ENCODE measurements around the gene SNX1.

The SNX1 gene

DNA sequence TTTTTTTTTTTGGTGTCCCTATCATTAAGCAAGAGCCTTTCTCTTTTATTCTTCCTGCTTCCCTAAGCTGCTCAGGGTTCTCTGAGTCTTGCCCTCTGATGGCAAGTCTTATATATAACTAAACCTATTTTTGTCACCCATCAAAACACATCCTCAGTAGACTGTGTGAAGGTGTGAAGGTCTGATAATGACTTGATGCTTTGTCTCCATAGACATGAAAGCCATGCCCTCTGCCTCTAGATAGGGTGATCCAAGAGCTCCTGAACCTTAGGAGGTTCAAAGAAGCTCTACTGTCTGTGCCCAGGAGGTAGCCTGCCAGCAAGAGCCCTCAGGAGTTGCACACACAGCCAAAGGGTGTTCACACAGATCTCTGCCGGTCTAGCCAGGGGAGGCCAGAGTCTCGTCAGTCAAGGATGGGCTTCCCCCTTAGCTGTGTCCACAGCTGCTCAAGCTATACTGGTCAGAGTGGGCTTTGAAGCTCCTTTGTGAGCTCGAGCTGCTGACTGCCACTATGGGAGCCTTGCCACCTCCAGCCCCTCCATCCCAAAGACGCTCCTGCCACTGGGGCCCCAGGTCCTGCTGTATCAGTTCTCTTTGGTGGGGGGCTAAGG, 42.7 kb downstream of the SNX1 start:
- peaks cover 17 to 36% of the 10 kb centered on the region in 2 donors for H3K4me1 Mint-ChIP-seq
- H3K4me3 Mint-ChIP-seq = no peak overlapping the region
- DNase-seq (no peak), ATAC-seq (replicated peaks) (no peak)
- H3K9me3 Mint-ChIP-seq = no peaks in the 10 kb centered on the region
- no peaks in the 10 kb centered on the region for H3K27me3 Mint-ChIP-seq
- peak overlapping the region; percentile 79 for H3K27ac Mint-ChIP-seq
- H3K36me3 Mint-ChIP-seq = peaks cover 30 to 50% of the 10 kb centered on the region in 2 donors

- peak overlapping the region; percentile 68 for H3K27ac Mint-ChIP-seq
Observed at GRCh38 chr15:64141798-64142512, 46.2 kb downstream of the SNX1 start.

GRCh38 chr15:64143276-64143675, 47.5 kb downstream of the SNX1 start:
- peaks cover 22 to 41% of the 10 kb centered on the region in 2 donors for H3K4me1 Mint-ChIP-seq
- DNase-seq (no peak), ATAC-seq (replicated peaks) (no peak)
- peaks cover 34 to 41% of the 10 kb centered on the region in 2 donors for H3K36me3 Mint-ChIP-seq
- H3K27me3 Mint-ChIP-seq = no peaks in the 10 kb centered on the region
- H3K27ac Mint-ChIP-seq = peak overlapping the region; percentile 56
- H3K4me3 Mint-ChIP-seq = no peak overlapping the region
- no peaks in the 10 kb centered on the region for H3K9me3 Mint-ChIP-seq

More at GRCh38 chr15:64141798-64142512, 46.2 kb downstream of the SNX1 start:
- no peaks in the 10 kb centered on the region for H3K27me3 Mint-ChIP-seq
- DNase-seq = no peak
- no peak overlapping the region for H3K4me3 Mint-ChIP-seq
- no peaks in the 10 kb centered on the region for H3K9me3 Mint-ChIP-seq
- H3K4me1 Mint-ChIP-seq = peaks cover 24 to 47% of the 10 kb centered on the region in 2 donors
- H3K36me3 Mint-ChIP-seq = peaks cover 36 to 47% of the 10 kb centered on the region in 2 donors
- ATAC-seq (replicated peaks) = no peak

DNA sequence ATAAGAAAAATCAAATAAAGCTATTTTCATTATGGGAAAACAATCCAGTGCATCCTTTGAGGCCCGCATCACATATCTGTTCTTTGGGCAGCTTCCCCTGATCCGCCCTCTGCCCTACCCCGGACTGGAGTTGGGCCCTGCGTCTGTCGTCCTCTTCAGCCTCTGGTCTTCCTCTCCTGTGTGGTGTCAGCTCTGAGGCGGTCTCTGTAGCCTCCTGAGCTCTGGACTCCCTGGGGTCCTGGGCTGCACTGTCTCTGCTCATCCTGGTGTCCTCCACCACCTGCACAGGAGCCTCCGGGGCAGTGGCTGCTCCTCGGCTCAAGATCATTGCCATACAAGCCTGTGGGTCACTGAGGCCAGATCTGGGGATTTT, 48.4 kb downstream of the SNX1 start:
- Mint-ChIP-seq H3K27ac (peak overlapping the region; percentile 95), H3K27me3 (no peaks in the 10 kb centered on the region), H3K4me1 (peaks cover 22 to 39% of the 10 kb centered on the region in 2 donors), H3K36me3 (peaks cover 30 to 38% of the 10 kb centered on the region in 2 donors), H3K4me3 (peak overlapping the region in 1 of 2 donors; percentile 7), H3K9me3 (no peaks in the 10 kb centered on the region)
- DNase-seq (no peak), ATAC-seq (replicated peaks) (peak in 1 of 2 donors; percentile 20)

GRCh38 chr15:64144565-64145281, 48.9 kb downstream of the SNX1 start:
- DNase-seq (peak; percentile 61), ATAC-seq (replicated peaks) (peak; percentile 89 to 92)
- Mint-ChIP-seq H3K9me3 (no peaks in the 10 kb centered on the region), H3K27ac (peak overlapping the region; percentile 95), H3K27me3 (no peaks in the 10 kb centered on the region), H3K4me1 (peaks cover 27 to 44% of the 10 kb centered on the region in 2 donors), H3K36me3 (peaks cover 30 to 38% of the 10 kb centered on the region in 2 donors), H3K4me3 (peak overlapping the region in 1 of 2 donors; percentile 7)

GRCh38 chr15:64146041-64146440, 50.3 kb downstream of the SNX1 start:
- no peak overlapping the region for H3K4me3 Mint-ChIP-seq

DNA sequence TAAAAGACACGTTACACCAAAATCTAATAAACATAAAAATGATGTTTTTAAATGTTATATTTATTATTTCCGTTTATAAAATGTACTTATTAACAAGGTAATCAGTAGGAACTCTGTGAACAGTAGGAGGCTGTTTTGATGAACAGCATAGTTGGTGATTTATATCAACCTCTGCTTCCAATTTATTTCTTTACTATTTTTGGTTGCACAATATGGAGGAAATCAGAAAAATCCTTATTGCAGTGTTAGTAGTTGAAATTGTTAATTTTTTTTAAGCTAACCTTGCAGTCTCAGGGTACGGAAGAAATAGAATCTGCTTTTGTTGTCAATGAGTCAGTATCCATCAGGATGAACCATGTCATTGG, 50.7 kb downstream of the SNX1 start:
- Mint-ChIP-seq H3K36me3 (peaks cover 23 to 33% of the 10 kb centered on the region in 2 donors), H3K9me3 (no peaks in the 10 kb centered on the region), H3K27me3 (no peaks in the 10 kb centered on the region), H3K4me1 (peaks cover 35 to 54% of the 10 kb centered on the region in 2 donors), H3K27ac (no peak overlapping the region), H3K4me3 (no peak overlapping the region)
- ATAC-seq (replicated peaks) (no peak), DNase-seq (no peak)

More at GRCh38 chr15:64146041-64146440, 50.3 kb downstream of the SNX1 start:
- Mint-ChIP-seq H3K9me3 (no peaks in the 10 kb centered on the region), H3K27ac (peak overlapping the region; percentile 87), H3K27me3 (no peaks in the 10 kb centered on the region), H3K4me1 (peaks cover 38 to 57% of the 10 kb centered on the region in 2 donors), H3K36me3 (peaks cover 28 to 37% of the 10 kb centered on the region in 2 donors)
- ATAC-seq (replicated peaks) (no peak), DNase-seq (no peak)

- peaks cover 31 to 48% of the 10 kb centered on the region in 2 donors for H3K4me1 Mint-ChIP-seq
- peaks cover 19 to 28% of the 10 kb centered on the region in 2 donors for H3K36me3 Mint-ChIP-seq
- no peak overlapping the region for H3K4me3 Mint-ChIP-seq
- H3K27me3 Mint-ChIP-seq = no peaks in the 10 kb centered on the region
- H3K27ac Mint-ChIP-seq = peak overlapping the region; percentile 51
- DNase-seq (no peak), ATAC-seq (replicated peaks) (no peak)
- no peaks in the 10 kb centered on the region for H3K9me3 Mint-ChIP-seq
Observed at GRCh38 chr15:64146885-64147681, 51.3 kb downstream of the SNX1 start.

DNA sequence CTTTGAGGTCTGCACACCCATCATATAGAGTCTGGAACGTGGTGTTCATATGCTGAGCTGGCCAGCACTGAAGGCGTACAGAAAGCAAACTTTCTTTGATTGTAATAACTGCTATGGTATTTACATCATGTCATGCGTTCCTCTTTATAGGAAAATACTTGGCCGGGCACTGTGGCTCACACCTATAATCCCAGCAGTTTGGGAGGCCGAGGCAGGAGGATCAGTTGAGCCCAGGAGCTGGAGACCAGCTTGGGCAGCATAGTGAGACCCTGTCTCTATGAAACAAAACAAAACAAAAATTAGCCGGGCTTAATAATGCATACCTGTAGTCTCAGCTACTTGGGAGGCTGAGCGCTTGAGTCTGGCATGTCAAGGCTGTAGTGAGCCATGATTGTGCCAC, 52.4 kb downstream of the SNX1 start:
- Mint-ChIP-seq H3K4me3 (no peak overlapping the region), H3K9me3 (no peaks in the 10 kb centered on the region), H3K27me3 (no peaks in the 10 kb centered on the region), H3K36me3 (peaks cover 16 to 21% of the 10 kb centered on the region in 2 donors), H3K4me1 (peaks cover 34 to 55% of the 10 kb centered on the region in 2 donors), H3K27ac (peak overlapping the region; percentile 25)
- DNase-seq = no peak
- ATAC-seq (replicated peaks) = no peak

GRCh38 chr15:64148581-64148980, 52.8 kb downstream of the SNX1 start:
- DNase-seq (no peak), ATAC-seq (replicated peaks) (no peak)
- H3K36me3 Mint-ChIP-seq = peaks cover 14 to 20% of the 10 kb centered on the region in 2 donors
- no peak overlapping the region for H3K4me3 Mint-ChIP-seq
- no peak overlapping the region for H3K27ac Mint-ChIP-seq
- no peaks in the 10 kb centered on the region for H3K9me3 Mint-ChIP-seq
- H3K27me3 Mint-ChIP-seq = no peaks in the 10 kb centered on the region
- peaks cover 35 to 55% of the 10 kb centered on the region in 2 donors for H3K4me1 Mint-ChIP-seq

GRCh38 chr15:64149424-64149823, 53.6 kb downstream of the SNX1 start:
- no peaks in the 10 kb centered on the region for H3K9me3 Mint-ChIP-seq
- H3K27ac Mint-ChIP-seq = peak overlapping the region; percentile 6
- peak overlapping the region in 1 of 2 donors; percentile 0 for H3K4me3 Mint-ChIP-seq
- no peaks in the 10 kb centered on the region for H3K27me3 Mint-ChIP-seq
- no peak for ATAC-seq (replicated peaks)
- peaks cover 39 to 58% of the 10 kb centered on the region in 2 donors for H3K4me1 Mint-ChIP-seq
- no peak for DNase-seq
- peaks cover 13 to 21% of the 10 kb centered on the region in 2 donors for H3K36me3 Mint-ChIP-seq

GRCh38 chr15:64149893-64150578, 54.3 kb downstream of the SNX1 start:
- Mint-ChIP-seq H3K27ac (peak overlapping the region; percentile 6), H3K4me1 (peaks cover 34 to 54% of the 10 kb centered on the region in 2 donors), H3K4me3 (peak overlapping the region in 1 of 2 donors; percentile 0), H3K36me3 (peaks cover 7 to 18% of the 10 kb centered on the region in 2 donors), H3K27me3 (no peaks in the 10 kb centered on the region), H3K9me3 (no peaks in the 10 kb centered on the region)
- ATAC-seq (replicated peaks) = no peak
- DNase-seq = no peak

DNA sequence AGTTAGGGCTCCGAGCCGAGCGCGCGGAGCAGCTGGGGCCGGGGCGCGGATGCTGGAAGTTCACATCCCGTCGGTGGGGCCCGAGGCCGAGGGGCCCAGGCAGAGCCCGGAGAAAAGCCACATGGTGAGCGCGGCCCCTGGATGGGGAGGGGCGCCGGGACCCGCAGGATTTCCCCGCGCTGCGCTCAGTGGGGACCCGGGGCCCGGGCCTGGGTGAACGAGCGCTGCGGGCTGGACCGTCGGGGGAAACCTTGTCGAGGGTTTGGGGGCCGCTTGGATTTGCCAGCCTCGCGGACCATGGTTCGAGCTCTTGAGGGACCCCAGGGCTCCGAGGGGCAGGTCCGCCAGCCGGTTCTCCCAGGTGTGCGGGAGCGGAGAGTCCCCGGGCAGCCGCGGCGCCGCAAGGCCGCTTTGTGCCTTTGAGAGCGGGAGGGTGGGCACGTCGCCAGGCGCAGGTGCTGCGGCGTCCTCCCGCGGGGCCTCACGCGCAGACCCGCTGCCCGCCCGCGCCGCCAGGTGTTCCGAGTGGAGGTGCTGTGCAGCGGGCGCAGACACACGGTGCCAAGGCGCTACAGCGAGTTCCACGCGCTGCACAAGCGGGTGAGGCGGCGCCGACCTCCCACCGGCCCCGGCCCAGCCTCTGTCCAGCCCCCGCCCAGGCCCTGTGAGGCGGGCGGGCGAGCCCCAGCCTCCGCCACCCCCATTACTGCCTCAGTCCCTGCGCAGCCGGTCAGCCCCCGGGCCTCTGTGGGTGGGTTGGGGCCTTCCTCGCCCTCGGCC, 56.1 kb downstream of the SNX1 start, which contains the start of gene SNX22:
Gene SNX22 (plus strand): TSS at position 5 of the 780 bp plus-strand sequence. CDS start 45 bp downstream, at position 50.
- Mint-ChIP-seq H3K9me3 (no peaks in the 10 kb centered on the region), H3K27me3 (no peaks in the 10 kb centered on the region), H3K4me1 (peaks cover 42 to 57% of the 10 kb centered on the region in 2 donors), H3K36me3 (peaks cover 14 to 21% of the 10 kb centered on the region in 2 donors), H3K4me3 (peak within 1 kb of the TSS; percentile 90), H3K27ac (peak within 1 kb of the TSS; percentile 94)
- DNase-seq = peak; percentile 23
- peak; percentile 4 to 8 for ATAC-seq (replicated peaks)

Data from stimulated activated naive B cell treated with anti-CD40 and anti-IgM and Interleukin-4, amounts not matched to agents 10 μg/mL and 1 μg/mL and 100 μg/mL, for 72 hours (primary cell).